HG02798 (cell line): ENCODE data around the gene RNF130.
"Not testable (repeated sequence)": the region's sequence is repeated elsewhere in the genome, so short reads cannot be mapped to it uniquely, and the experiment has no call there.

ENCODE experiments used
- ATAC-seq: cut with Tn5 transposase; IDR thresholded peaks from one replicate; pipeline ENCODE4 v1.9.1; 2021; ENCODE audit warnings: mild to moderate bottlenecking; ENCODE audit not compliant: unreplicated experiment, poor library complexity

RNF130 gene

GRCh38 chr5:180027459-180028089, 44.0 kb downstream of the RNF130 start:
- no peak for ATAC-seq

- ATAC-seq = no peak
Observed at GRCh38 chr5:180026734-180027458, 44.7 kb downstream of the RNF130 start.

- ATAC-seq = no peak
Observed at GRCh38 chr5:180026320-180026719, 45.2 kb downstream of the RNF130 start.

GRCh38 chr5:180021900-180022299, 49.7 kb downstream of the RNF130 start:
- ATAC-seq = no peak

- no peak for ATAC-seq
Observed at GRCh38 chr5:180020176-180020575, 51.4 kb downstream of the RNF130 start.

GRCh38 chr5:180018347-180019060, 53.1 kb downstream of the RNF130 start:
- no peak for ATAC-seq

GRCh38 chr5:180015523-180015922, 56.0 kb downstream of the RNF130 start:
- not testable (repeated sequence) for ATAC-seq

GRCh38 chr5:180013678-180014077, 57.9 kb downstream of the RNF130 start:
- no peak for ATAC-seq

- ATAC-seq = no peak
Observed at GRCh38 chr5:180012316-180012715, 59.2 kb downstream of the RNF130 start.

GRCh38 chr5:180010636-180011035, 60.9 kb downstream of the RNF130 start:
- no peak for ATAC-seq

GRCh38 chr5:180009581-180009980, 62.0 kb downstream of the RNF130 start:
- ATAC-seq = no peak

- ATAC-seq = no peak
Observed at GRCh38 chr5:180008433-180008832, 63.1 kb downstream of the RNF130 start.

GRCh38 chr5:180007582-180007981, 64.0 kb downstream of the RNF130 start:
- no peak for ATAC-seq

GRCh38 chr5:180006141-180006540, 65.4 kb downstream of the RNF130 start:
- ATAC-seq = no peak

- ATAC-seq = no peak
Observed at GRCh38 chr5:180003127-180003526, 68.4 kb downstream of the RNF130 start.

- ATAC-seq = no peak
Observed at GRCh38 chr5:180001742-180002141, 69.8 kb downstream of the RNF130 start.

GRCh38 chr5:180001136-180001535, 70.4 kb downstream of the RNF130 start:
- ATAC-seq = no peak

GRCh38 chr5:179998485-179998884, 73.1 kb downstream of the RNF130 start:
- no peak for ATAC-seq

- no peak for ATAC-seq
Observed at GRCh38 chr5:179994583-179995323, 76.8 kb downstream of the RNF130 start.

GRCh38 chr5:179992855-179993254, 78.7 kb downstream of the RNF130 start:
- not testable (repeated sequence) for ATAC-seq

- no peak for ATAC-seq
Observed at GRCh38 chr5:179991106-179991505, 80.5 kb downstream of the RNF130 start.
